ENCODE results near the gene SYNPR.

GRCh38 chr3:63429905-63430304, 151.8 kb downstream of the SYNPR start:
- TF ChIP-seq, protein P1, sequence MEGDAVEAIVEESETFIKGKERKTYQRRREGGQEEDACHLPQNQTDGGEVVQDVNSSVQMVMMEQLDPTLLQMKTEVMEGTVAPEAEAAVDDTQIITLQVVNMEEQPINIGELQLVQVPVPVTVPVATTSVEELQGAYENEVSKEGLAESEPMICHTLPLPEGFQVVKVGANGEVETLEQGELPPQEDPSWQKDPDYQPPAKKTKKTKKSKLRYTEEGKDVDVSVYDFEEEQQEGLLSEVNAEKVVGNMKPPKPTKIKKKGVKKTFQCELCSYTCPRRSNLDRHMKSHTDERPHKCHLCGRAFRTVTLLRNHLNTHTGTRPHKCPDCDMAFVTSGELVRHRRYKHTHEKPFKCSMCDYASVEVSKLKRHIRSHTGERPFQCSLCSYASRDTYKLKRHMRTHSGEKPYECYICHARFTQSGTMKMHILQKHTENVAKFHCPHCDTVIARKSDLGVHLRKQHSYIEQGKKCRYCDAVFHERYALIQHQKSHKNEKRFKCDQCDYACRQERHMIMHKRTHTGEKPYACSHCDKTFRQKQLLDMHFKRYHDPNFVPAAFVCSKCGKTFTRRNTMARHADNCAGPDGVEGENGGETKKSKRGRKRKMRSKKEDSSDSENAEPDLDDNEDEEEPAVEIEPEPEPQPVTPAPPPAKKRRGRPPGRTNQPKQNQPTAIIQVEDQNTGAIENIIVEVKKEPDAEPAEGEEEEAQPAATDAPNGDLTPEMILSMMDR (IDR thresholded peaks at IDR 0.05; ENCODE audit: low read length): no peak
- TF ChIP-seq EZH2 (optimal IDR thresholded peaks at IDR 0.05; ENCODE audit: low read depth, low read length): no peak

All from MM.1S (cell line).